Measurements from ENCODE around the gene WDR31. TPM values are rescaled to one million over a fixed set of nuclear protein-coding genes. Genes with fewer than 3 reads are reported as not detected.
A peak's percentile ranks its signal among the peaks of the same experiment; 100 is the strongest.

WDR31 gene
- 1.6 and 4.6 TPM in 2 replicates for total RNA-seq

GRCh38 chr9:113340011-113340699 lies at the start of gene WDR31:
Gene WDR31, minus strand, starts transcription at chr9:113340275. Its CDS starts 8,253 bp downstream, at chr9:113332022.
- TF ChIP-seq CTCF (IDR thresholded peaks at IDR 0.05; ENCODE audit: insufficient read depth, low read length, severe bottlenecking), result no peak
- FAIRE-seq (no peak), DNase-seq (ENCODE audit: low read depth) (peak; percentile 65)

GRCh38 chr9:113389451-113389850 lies 49.4 kb upstream of the WDR31 start:
- FAIRE-seq, result no peak
- no peak for DNase-seq (ENCODE audit: low read depth)
- Histone ChIP-seq H3K36me3 (ENCODE audit: control insufficient read depth, insufficient read depth, low read length) (peaks cover 15% of the 10 kb centered on the region), H3K27me3 (ENCODE audit: control insufficient read depth, insufficient read depth, low read length) (no peaks in the 10 kb centered on the region), H3K4me3 (ENCODE audit: low read depth, low read length) (no peak overlapping the region)
- TF ChIP-seq CTCF (IDR thresholded peaks at IDR 0.05; ENCODE audit: insufficient read depth, low read length, severe bottlenecking), result no peak

More at GRCh38 chr9:113340011-113340699, at the start of gene WDR31:
- Histone ChIP-seq H3K27me3 (ENCODE audit: control insufficient read depth, insufficient read depth, low read length) (no peaks in the 10 kb centered on the region), H3K4me3 (ENCODE audit: low read depth, low read length) (peak within 1 kb of the TSS; percentile 64), H3K36me3 (ENCODE audit: control insufficient read depth, insufficient read depth, low read length) (no peaks in the 10 kb centered on the region)

GRCh38 chr9:113388833-113389232 lies 48.8 kb upstream of the WDR31 start:
- FAIRE-seq (no peak), DNase-seq (ENCODE audit: low read depth) (no peak)
- H3K4me3 ChIP-seq (ENCODE audit: low read depth, low read length), result no peak overlapping the region
- no peak for TF ChIP-seq CTCF (IDR thresholded peaks at IDR 0.05; ENCODE audit: insufficient read depth, low read length, severe bottlenecking)
- H3K27me3 ChIP-seq (ENCODE audit: control insufficient read depth, insufficient read depth, low read length), result no peaks in the 10 kb centered on the region
- H3K36me3 ChIP-seq (ENCODE audit: control insufficient read depth, insufficient read depth, low read length), result peaks cover 15% of the 10 kb centered on the region

- DNase-seq (ENCODE audit: low read depth) (no peak), FAIRE-seq (no peak)
- TF ChIP-seq CTCF (IDR thresholded peaks at IDR 0.05; ENCODE audit: insufficient read depth, low read length, severe bottlenecking), result no peak
- no peak overlapping the region for H3K4me3 ChIP-seq (ENCODE audit: low read depth, low read length)
- peaks cover 15% of the 10 kb centered on the region for H3K36me3 ChIP-seq (ENCODE audit: control insufficient read depth, insufficient read depth, low read length)
- H3K27me3 ChIP-seq (ENCODE audit: control insufficient read depth, insufficient read depth, low read length), result no peaks in the 10 kb centered on the region
Measured at GRCh38 chr9:113387560-113388230, 47.6 kb upstream of the WDR31 start.

GRCh38 chr9:113386571-113387393 lies 46.7 kb upstream of the WDR31 start:
- FAIRE-seq (no peak), DNase-seq (ENCODE audit: low read depth) (peak; percentile 35)
- H3K27me3 ChIP-seq (ENCODE audit: control insufficient read depth, insufficient read depth, low read length), result no peaks in the 10 kb centered on the region
- no peak for TF ChIP-seq CTCF (IDR thresholded peaks at IDR 0.05; ENCODE audit: insufficient read depth, low read length, severe bottlenecking)
- H3K36me3 ChIP-seq (ENCODE audit: control insufficient read depth, insufficient read depth, low read length), result peaks cover 15% of the 10 kb centered on the region
- no peak overlapping the region for H3K4me3 ChIP-seq (ENCODE audit: low read depth, low read length)
